Kidney (tissue), 14 donors: ENCODE measurements around the gene DDX39B. TPM values are rescaled to one million over a fixed set of nuclear protein-coding genes. Genes with fewer than 3 reads are reported as not detected.

Experiments used
- DNase-seq, 5 donors: peaks; one replicate each; pipeline ENCODE4 v3.0.0-alpha.2; 2013 to 2020
- FAIRE-seq: peaks from 2 replicates; lab custom pipeline; 2012; peaks lifted over from hg19 to GRCh38; lab: Jason Lieb, UNC
- H3K27ac ChIP-seq, 2 donors: one replicate each; pipeline ENCODE4 v1.7.0; 2013; ENCODE audit warnings: low read depth in 2 of 2, low read length in 2 of 2, inconsistent platforms in 1 of 2
- H3K27me3 ChIP-seq: one replicate; pipeline ENCODE4 v1.7.1; 2013; ENCODE audit warnings: low read length, inconsistent platforms; ENCODE audit not compliant: control insufficient read depth, insufficient read depth
- H3K36me3 ChIP-seq, 3 donors: one replicate each; pipeline versions ENCODE4 v1.7.0 to v1.7.1; 2013; ENCODE audit warnings: low read length in 3 of 3, control low read depth in 1 of 3, inconsistent platforms in 1 of 3; ENCODE audit not compliant: insufficient read depth in 3 of 3, control insufficient read depth in 2 of 3
- H3K4me1 ChIP-seq, 3 donors: one replicate each; pipeline versions ENCODE4 v1.7.0 to v1.7.1; 2013; ENCODE audit warnings: low read length in 3 of 3, inconsistent platforms in 1 of 3, low read depth in 1 of 3; ENCODE audit not compliant: control insufficient read depth in 2 of 3, insufficient read depth in 2 of 3
- H3K4me3 ChIP-seq, 3 donors: one replicate each; pipeline versions ENCODE4 v1.7.0 to v1.8.1; 2013; ENCODE audit warnings: low read length in 3 of 3, control low read depth in 1 of 3, inconsistent platforms in 1 of 3
- H3K9ac ChIP-seq, 3 donors: one replicate each; pipeline versions ENCODE4 v1.7.0 to v1.7.1; 2013; ENCODE audit warnings: low read length in 3 of 3, control low read depth in 1 of 3, inconsistent platforms in 1 of 3
- H3K9me3 ChIP-seq, 3 donors: one replicate each; pipeline versions ENCODE4 v1.7.0 to v1.7.1; 2013; ENCODE audit warnings: low read length in 3 of 3, control low read depth in 1 of 3, inconsistent platforms in 1 of 3; ENCODE audit not compliant: control insufficient read depth in 2 of 3, insufficient read depth in 1 of 3
- intact Hi-C: fragments of 100-400 bp; cut with DNase I; formaldehyde crosslinking; loops from one replicate; pipeline ENCODE4 v1.11.1; 2022
- polyA plus RNA-seq: library from polyadenylated mRNA; stranded (reverse); fragments of 350-450 nt; fragmentation: Illumina TruSeq; extraction: RNeasy Lipid Tissue Mini Kit (QIAGEN cat#74804); gene quantifications from one replicate; pipeline ENCODE4 v1.2.3, GENCODE V29; 2014; ENCODE audit warnings: low read depth, low replicate concordance; ENCODE audit not compliant: insufficient read depth
- total RNA-seq: library from RNA; stranded (reverse); fragmentation: NEBNext Ultra II Directional; extraction: Animal tissue kit (Norgen Biotek cat#: 25700); gene quantifications from one replicate; pipeline ENCODE4 v1.2.1, GENCODE V29; 2021
- TF ChIP-seq, protein P1 (sequence below): IDR thresholded peaks from 3 replicates; pipeline ENCODE4 v1.5.1; 2012; ENCODE audit warnings: mild to moderate bottlenecking, moderate library complexity, borderline replicate concordance; ENCODE audit not compliant: insufficient read depth; ENCODE audit errors: extremely low read depth
- donor health status: control.
- donor health status: control.
- donor health status: control.
- donor health status: control.
- donor health status: control.
- donor health status: DM: yes; HTN: yes; CAD: no.
- donor health status: Normal renal cell carcinoma (clear cell type).

Gene DDX39B
- total and polyA plus RNA-seq, 2 donors from 2014 or later: 183 to 295 TPM

GRCh38 chr6:31574106-31575061 is 32.6 kb upstream of the DDX39B start:
- intact Hi-C loops: no loop called here
- H3K36me3 ChIP-seq: no peaks in the 10 kb centered on the region
- H3K27ac ChIP-seq: no peak overlapping the region
- H3K4me1 ChIP-seq: no peaks in the 10 kb centered on the region
- H3K4me3 ChIP-seq: no peak overlapping the region
- no peaks in the 10 kb centered on the region for H3K9me3 ChIP-seq
- no peaks in the 10 kb centered on the region for H3K27me3 ChIP-seq
- TF ChIP-seq, protein P1, sequence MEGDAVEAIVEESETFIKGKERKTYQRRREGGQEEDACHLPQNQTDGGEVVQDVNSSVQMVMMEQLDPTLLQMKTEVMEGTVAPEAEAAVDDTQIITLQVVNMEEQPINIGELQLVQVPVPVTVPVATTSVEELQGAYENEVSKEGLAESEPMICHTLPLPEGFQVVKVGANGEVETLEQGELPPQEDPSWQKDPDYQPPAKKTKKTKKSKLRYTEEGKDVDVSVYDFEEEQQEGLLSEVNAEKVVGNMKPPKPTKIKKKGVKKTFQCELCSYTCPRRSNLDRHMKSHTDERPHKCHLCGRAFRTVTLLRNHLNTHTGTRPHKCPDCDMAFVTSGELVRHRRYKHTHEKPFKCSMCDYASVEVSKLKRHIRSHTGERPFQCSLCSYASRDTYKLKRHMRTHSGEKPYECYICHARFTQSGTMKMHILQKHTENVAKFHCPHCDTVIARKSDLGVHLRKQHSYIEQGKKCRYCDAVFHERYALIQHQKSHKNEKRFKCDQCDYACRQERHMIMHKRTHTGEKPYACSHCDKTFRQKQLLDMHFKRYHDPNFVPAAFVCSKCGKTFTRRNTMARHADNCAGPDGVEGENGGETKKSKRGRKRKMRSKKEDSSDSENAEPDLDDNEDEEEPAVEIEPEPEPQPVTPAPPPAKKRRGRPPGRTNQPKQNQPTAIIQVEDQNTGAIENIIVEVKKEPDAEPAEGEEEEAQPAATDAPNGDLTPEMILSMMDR: no peak
- no peak for FAIRE-seq
- no peak overlapping the region for H3K9ac ChIP-seq
- DNase-seq: no peak

DNA sequence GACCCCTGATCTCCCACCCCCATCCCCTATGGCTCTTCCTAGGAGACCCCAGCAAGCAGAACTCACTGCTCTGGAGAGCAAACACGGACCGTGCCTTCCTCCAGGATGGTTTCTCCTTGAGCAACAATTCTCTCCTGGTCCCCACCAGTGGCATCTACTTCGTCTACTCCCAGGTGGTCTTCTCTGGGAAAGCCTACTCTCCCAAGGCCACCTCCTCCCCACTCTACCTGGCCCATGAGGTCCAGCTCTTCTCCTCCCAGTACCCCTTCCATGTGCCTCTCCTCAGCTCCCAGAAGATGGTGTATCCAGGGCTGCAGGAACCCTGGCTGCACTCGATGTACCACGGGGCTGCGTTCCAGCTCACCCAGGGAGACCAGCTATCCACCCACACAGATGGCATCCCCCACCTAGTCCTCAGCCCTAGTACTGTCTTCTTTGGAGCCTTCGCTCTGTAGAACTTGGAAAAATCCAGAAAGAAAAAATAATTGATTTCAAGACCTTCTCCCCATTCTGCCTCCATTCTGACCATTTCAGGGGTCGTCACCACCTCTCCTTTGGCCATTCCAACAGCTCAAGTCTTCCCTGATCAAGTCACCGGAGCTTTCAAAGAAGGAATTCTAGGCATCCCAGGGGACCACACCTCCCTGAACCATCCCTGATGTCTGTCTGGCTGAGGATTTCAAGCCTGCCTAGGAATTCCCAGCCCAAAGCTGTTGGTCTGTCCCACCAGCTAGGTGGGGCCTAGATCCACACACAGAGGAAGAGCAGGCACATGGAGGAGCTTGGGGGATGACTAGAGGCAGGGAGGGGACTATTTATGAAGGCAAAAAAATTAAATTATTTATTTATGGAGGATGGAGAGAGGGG is 31.7 kb upstream of the DDX39B start:
- H3K4me1 ChIP-seq: no peaks in the 10 kb centered on the region
- no peak overlapping the region for H3K4me3 ChIP-seq
- H3K36me3 ChIP-seq: no peaks in the 10 kb centered on the region
- no peaks in the 10 kb centered on the region for H3K27me3 ChIP-seq
- no peak for DNase-seq
- no peak overlapping the region for H3K27ac ChIP-seq
- H3K9ac ChIP-seq: no peak overlapping the region
- TF ChIP-seq, protein P1: no peak
- no peaks in the 10 kb centered on the region for H3K9me3 ChIP-seq
- intact Hi-C loops: no loop called here
- FAIRE-seq: no peak

- Histone ChIP-seq H3K9ac (no peak within 1 kb of the TSS), H3K4me3 (no peak within 1 kb of the TSS), H3K9me3 (no peaks in the 10 kb centered on the region), H3K27me3 (no peaks in the 10 kb centered on the region), H3K36me3 (no peaks in the 10 kb centered on the region), H3K4me1 (no peaks in the 10 kb centered on the region), H3K27ac (no peak within 1 kb of the TSS)
- FAIRE-seq: no peak
- DNase-seq: peak in 1 of 5 donors; percentile 72
- TF ChIP-seq, protein P1: no peak
- intact Hi-C loops: no loop called here
Measured at GRCh38 chr6:31572041-31572911, 30.5 kb upstream of the DDX39B start, which contains the start of gene LTA. LTA (plus strand) TSS chr6:31572289; CDS start chr6:31572743, 454 bp downstream.
